Naive thymus-derived CD4-positive, alpha-beta T cell (primary cell): ENCODE data around the gene KIF17. TPM values are rescaled to one million over a fixed set of nuclear protein-coding genes. Genes with fewer than 3 reads are reported as not detected.

Source experiments
- ATAC-seq: fragments of 150-1000 bp; cut with Tn5 transposase; 2 replicates; pipeline ENCODE4 v1.10.0; 2021; ENCODE audit warnings: mild to moderate bottlenecking, moderate library complexity
- CTCF ChIA-PET: fragments of 350-600 bp; sonication (Branson Sonifier 250); formaldehyde crosslinking; loops from one replicate; lab custom pipeline; 2021; ENCODE audit warnings: antibody characterized with exemption; lab: Charles Lee
- POLR2A ChIA-PET: fragments of 350-600 bp; sonication (Branson Sonifier 250); formaldehyde crosslinking; loops from one replicate; lab custom pipeline; 2021; ENCODE audit warnings: antibody characterized with exemption, inconsistent platforms; lab: Charles Lee
- DNase-seq, 9 donors: peaks; one replicate each; pipeline versions ENCODE4 v3.0.0 to v3.0.0-alpha.2; 2020 to 2022; ENCODE audit warnings: mixed read lengths in 1 of 9
- H3K27ac ChIP-seq: one replicate; pipeline ENCODE4 v1.7.0; 2013; ENCODE audit warnings: mild to moderate bottlenecking, low read depth, low read length, moderate library complexity
- H3K27me3 ChIP-seq, 2 donors: one replicate each; pipeline ENCODE4 v1.7.0; 2013; ENCODE audit warnings: low read length in 2 of 2, mild to moderate bottlenecking in 2 of 2, moderate library complexity in 2 of 2; ENCODE audit not compliant: control insufficient read depth in 2 of 2, insufficient read depth in 2 of 2
- H3K36me3 ChIP-seq, 3 experiments: 1 replicate in 2 of 3; 2 replicates in 1 of 3; pipeline ENCODE4 v1.7.0; 2013; ENCODE audit warnings: low read length in 3 of 3, mild to moderate bottlenecking in 3 of 3, moderate library complexity in 1 of 3; ENCODE audit not compliant: insufficient read depth in 3 of 3, control insufficient read depth in 2 of 3
- H3K4me1 ChIP-seq, 2 donors: one replicate each; pipeline ENCODE4 v1.7.0; 2013; ENCODE audit warnings: low read length in 2 of 2, mild to moderate bottlenecking in 2 of 2, moderate library complexity in 1 of 2; ENCODE audit not compliant: control insufficient read depth in 2 of 2, insufficient read depth in 2 of 2
- H3K4me3 ChIP-seq: 2 replicates; pipeline ENCODE4 v1.7.0; 2013; ENCODE audit warnings: mild to moderate bottlenecking, low read length
- H3K9me3 ChIP-seq, 3 experiments: 1 replicate in 2 of 3; 2 replicates in 1 of 3; pipeline ENCODE4 v1.7.0; 2013; ENCODE audit warnings: low read length in 3 of 3; ENCODE audit not compliant: control insufficient read depth in 2 of 3
- H3K27ac Mint-ChIP-seq, 9 donors: one replicate each; pipeline ENCODE4 v1.8.0; 2020 to 2022; ENCODE audit warnings: mixed read lengths in 9 of 9, mild to moderate bottlenecking in 8 of 9, moderate library complexity in 5 of 9, inconsistent platforms in 2 of 9
- H3K27me3 Mint-ChIP-seq, 5 donors: one replicate each; pipeline ENCODE4 v1.8.0; 2021 to 2022; ENCODE audit warnings: mixed read lengths in 5 of 5, mild to moderate bottlenecking in 1 of 5
- H3K36me3 Mint-ChIP-seq, 5 donors: one replicate each; pipeline ENCODE4 v1.8.0; 2020 to 2022; ENCODE audit warnings: mixed read lengths in 5 of 5, mild to moderate bottlenecking in 3 of 5, inconsistent platforms in 1 of 5
- H3K4me1 Mint-ChIP-seq, 7 donors: one replicate each; pipeline ENCODE4 v1.8.0; 2020 to 2022; ENCODE audit warnings: mixed read lengths in 7 of 7, mild to moderate bottlenecking in 3 of 7, inconsistent platforms in 1 of 7
- H3K4me3 Mint-ChIP-seq, 10 donors: one replicate each; pipeline ENCODE4 v1.8.0; 2020 to 2022; ENCODE audit warnings: mild to moderate bottlenecking in 10 of 10, mixed read lengths in 10 of 10, moderate library complexity in 6 of 10, inconsistent platforms in 2 of 10
- H3K9me3 Mint-ChIP-seq, 11 donors: one replicate each; pipeline ENCODE4 v1.8.0; 2020 to 2022; ENCODE audit warnings: mixed read lengths in 11 of 11, mild to moderate bottlenecking in 4 of 11, inconsistent platforms in 1 of 11, moderate library complexity in 1 of 11
- intact Hi-C, 2 donors: fragments of 100-400 bp; cut with micrococcal nuclease; formaldehyde crosslinking; loops; one replicate each; pipeline ENCODE4 v1.15.1; 2023
- polyA plus RNA-seq, 2 donors: library from polyadenylated mRNA; unstranded; fragments of 300-500 nt; fragmentation: Illumina TruSeq; gene quantifications; one replicate each; pipeline ENCODE4 v1.2.3, GENCODE V29; 2021
- total RNA-seq, 6 experiments: library from RNA in 5 of 6; stranded (reverse) in 5 of 6; gene quantifications; 1 replicate in 5 of 6; 2 replicates in 1 of 6; pipeline ENCODE4 v1.2.3 and lab custom pipeline; 2021 to 2026

The KIF17 gene
- total and polyA plus RNA-seq, 7 experiments from 2014 or later = not detected

DNA sequence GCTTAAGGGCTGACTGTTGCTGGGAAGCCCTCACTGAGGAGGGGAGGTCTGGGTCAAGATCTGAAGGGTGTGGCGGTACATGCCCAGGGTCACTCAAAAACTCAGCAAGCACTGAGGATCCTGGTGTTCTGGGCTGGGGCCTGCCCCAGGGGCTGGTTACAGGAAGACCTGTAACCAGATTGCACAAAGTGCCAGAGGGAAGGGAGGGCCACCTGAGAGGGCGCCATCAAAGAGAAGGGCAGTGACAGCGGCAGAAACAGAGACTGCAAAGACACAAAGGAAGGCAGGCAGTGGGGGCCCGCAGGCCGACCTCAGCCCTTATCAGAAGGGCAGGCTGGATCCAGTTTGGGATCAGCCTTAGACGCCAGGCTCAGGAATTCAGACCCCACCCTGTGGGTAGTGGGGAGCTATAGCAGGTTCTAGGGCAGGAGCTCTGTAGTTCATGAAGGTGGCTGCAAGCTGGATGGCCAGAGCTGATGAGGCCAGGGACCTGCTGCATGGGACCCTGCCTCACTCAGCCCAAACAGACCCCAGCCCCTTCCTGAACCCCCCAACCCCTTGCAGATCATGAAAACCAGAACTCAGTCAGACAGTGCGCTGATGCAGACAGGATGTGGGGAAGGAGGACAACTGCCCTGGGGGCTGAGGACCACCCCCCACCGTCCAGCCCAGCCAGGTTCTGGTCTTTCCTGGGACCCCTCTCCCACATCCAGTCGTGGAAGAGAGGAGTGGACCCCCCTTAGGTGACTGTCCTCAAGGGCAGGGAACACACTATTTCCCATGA, 10.8 kb upstream of the KIF17 start:
- peaks cover 10 to 49% (median 21%) of the 10 kb centered on the region in 5 donors for H3K27me3 Mint-ChIP-seq
- DNase-seq = no peak

GRCh38 chr1:20727746-20728316, 10.0 kb upstream of the KIF17 start:
- peaks cover 0 to 8% of the 10 kb centered on the region in 2 donors for H3K27me3 ChIP-seq
- ChIA-PET CTCF (no interaction called here), POLR2A (no interaction called here)
- intact Hi-C loops = no loop called here
- ATAC-seq (no peak), DNase-seq (no peak)
- H3K27ac ChIP-seq = no peak overlapping the region
- no peaks in the 10 kb centered on the region for H3K36me3 ChIP-seq
- Mint-ChIP-seq H3K27me3 (peaks cover 10 to 42% (median 21%) of the 10 kb centered on the region in 5 donors), H3K4me3 (no peak overlapping the region), H3K9me3 (no peaks in the 10 kb centered on the region), H3K27ac (peak overlapping the region in 1 of 9 donors; percentile 77), H3K4me1 (peaks cover 5 to 12% (median 8%) of the 10 kb centered on the region in 7 donors), H3K36me3 (no peaks in the 10 kb centered on the region)
- H3K9me3 ChIP-seq = no peaks in the 10 kb centered on the region
- no peak overlapping the region for H3K4me3 ChIP-seq
- H3K4me1 ChIP-seq = peaks cover 0 to 6% of the 10 kb centered on the region in 2 donors

More for the DNA sequence above, 10.8 kb upstream of the KIF17 start:
- peaks cover 7 to 13% of the 10 kb centered on the region in 2 donors for H3K4me1 ChIP-seq
- ChIA-PET POLR2A (no interaction called here), CTCF (no interaction called here)
- no peaks in the 10 kb centered on the region for H3K36me3 Mint-ChIP-seq
- no peaks in the 10 kb centered on the region for H3K36me3 ChIP-seq
- H3K27ac ChIP-seq = no peak overlapping the region
- H3K9me3 ChIP-seq = no peaks in the 10 kb centered on the region
- H3K27me3 ChIP-seq = peaks cover 0 to 8% of the 10 kb centered on the region in 2 donors
- no peak for ATAC-seq
- no peaks in the 10 kb centered on the region for H3K9me3 Mint-ChIP-seq
- H3K4me3 Mint-ChIP-seq = peak overlapping the region in 1 of 10 donors; percentile 17
- H3K4me1 Mint-ChIP-seq = peaks cover 10 to 19% (median 15%) of the 10 kb centered on the region in 7 donors
- no peak overlapping the region for H3K4me3 ChIP-seq
- H3K27ac Mint-ChIP-seq = no peak overlapping the region
- intact Hi-C loops = no loop called here

- Histone ChIP-seq H3K9me3 (no peaks in the 10 kb centered on the region), H3K27ac (no peak overlapping the region), H3K4me1 (no peaks in the 10 kb centered on the region), H3K4me3 (no peak overlapping the region), H3K27me3 (peaks cover 0 to under 1% of the 10 kb centered on the region in 2 donors), H3K36me3 (no peaks in the 10 kb centered on the region)
- H3K4me1 Mint-ChIP-seq = peaks cover 0 to 8% (median 5%) of the 10 kb centered on the region in 7 donors
- ChIA-PET POLR2A (no interaction called here), CTCF (no interaction called here)
- no peak overlapping the region for H3K4me3 Mint-ChIP-seq
- no peak for DNase-seq
- H3K27me3 Mint-ChIP-seq = peaks cover 5 to 35% (median 20%) of the 10 kb centered on the region in 5 donors
- intact Hi-C loops = no loop called here
- H3K9me3 Mint-ChIP-seq = no peaks in the 10 kb centered on the region
- no peak for ATAC-seq
- H3K27ac Mint-ChIP-seq = no peak overlapping the region
- no peaks in the 10 kb centered on the region for H3K36me3 Mint-ChIP-seq
Measured at GRCh38 chr1:20726932-20727745, 9.3 kb upstream of the KIF17 start.

DNA sequence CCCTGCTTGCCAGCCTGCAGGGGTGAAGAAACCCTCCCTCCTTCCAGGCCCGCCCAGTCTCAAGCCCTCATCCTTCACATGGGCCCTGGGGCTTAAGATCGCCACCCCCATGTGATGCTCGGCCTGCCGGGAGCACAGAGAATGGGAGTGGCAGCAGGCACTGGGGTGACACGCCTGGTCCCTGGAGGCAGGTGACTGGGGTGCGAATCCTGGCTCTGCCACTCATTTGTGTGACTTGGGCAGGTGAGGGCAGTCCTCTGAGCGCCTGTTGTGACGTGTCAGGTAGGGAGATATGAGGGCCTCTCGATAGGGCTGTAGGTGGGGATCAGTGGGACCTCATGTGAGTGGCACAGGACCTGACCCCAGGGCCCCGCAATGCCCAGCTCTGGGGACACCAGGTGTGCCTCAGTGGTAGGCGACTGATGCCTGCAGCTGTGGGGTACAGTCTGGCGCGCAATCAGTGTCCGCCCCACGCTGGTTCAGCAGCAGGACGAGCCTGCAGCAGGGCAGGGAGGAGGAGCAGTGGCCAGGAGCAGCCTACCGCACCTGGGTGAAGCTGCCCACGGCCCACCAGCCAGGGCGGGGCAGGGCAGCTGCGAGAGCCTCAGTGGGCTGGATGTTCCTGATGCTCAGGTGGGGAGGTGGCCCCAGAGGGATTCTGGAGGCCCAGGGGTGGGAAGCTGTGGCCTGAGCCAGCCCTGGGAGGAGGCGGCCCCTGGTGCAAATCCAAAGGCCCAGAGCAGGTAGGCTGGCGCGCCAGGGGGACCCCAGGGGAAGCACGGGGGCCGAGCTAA, 8.5 kb upstream of the KIF17 start:
- POLR2A ChIA-PET = no interaction called here
- ATAC-seq = no peak
- peak overlapping the region in 1 of 10 donors; percentile 47 for H3K4me3 Mint-ChIP-seq
- Histone ChIP-seq H3K4me1 (no peaks in the 10 kb centered on the region), H3K27me3 (no peaks in the 10 kb centered on the region), H3K27ac (no peak overlapping the region), H3K9me3 (no peaks in the 10 kb centered on the region), H3K36me3 (no peaks in the 10 kb centered on the region), H3K4me3 (no peak overlapping the region)
- no peak for DNase-seq
- H3K36me3 Mint-ChIP-seq = no peaks in the 10 kb centered on the region
- H3K9me3 Mint-ChIP-seq = no peaks in the 10 kb centered on the region
- CTCF ChIA-PET = no interaction called here
- H3K27me3 Mint-ChIP-seq = peaks cover 5 to 33% (median 17%) of the 10 kb centered on the region in 5 donors
- no peak overlapping the region for H3K27ac Mint-ChIP-seq
- peaks cover 0 to 6% (median 5%) of the 10 kb centered on the region in 7 donors for H3K4me1 Mint-ChIP-seq
- intact Hi-C loops = no loop called here

- intact Hi-C loops = no loop called here
- Mint-ChIP-seq H3K36me3 (no peaks in the 10 kb centered on the region), H3K9me3 (no peaks in the 10 kb centered on the region), H3K27me3 (peaks cover 5 to 25% (median 12%) of the 10 kb centered on the region in 5 donors), H3K4me1 (peaks cover 0 to 5% (median 5%) of the 10 kb centered on the region in 7 donors), H3K4me3 (peak overlapping the region in 1 of 10 donors; percentile 16), H3K27ac (no peak overlapping the region)
- POLR2A ChIA-PET = no interaction called here
- no peaks in the 10 kb centered on the region for H3K27me3 ChIP-seq
- H3K4me3 ChIP-seq = no peak overlapping the region
- no peaks in the 10 kb centered on the region for H3K9me3 ChIP-seq
- CTCF ChIA-PET = no interaction called here
- no peaks in the 10 kb centered on the region for H3K36me3 ChIP-seq
- H3K27ac ChIP-seq = no peak overlapping the region
- peak in 1 of 9 donors; percentile 16 for DNase-seq
- ATAC-seq = peak; percentile 16
- no peaks in the 10 kb centered on the region for H3K4me1 ChIP-seq
Measured at GRCh38 chr1:20725189-20726117, 7.6 kb upstream of the KIF17 start.
